ENCODE measurements around the gene PEX14. TPM values are rescaled to one million over a fixed set of nuclear protein-coding genes. Genes with fewer than 3 reads are reported as not detected.

Gene PEX14
- total RNA-seq, 1 donor from 2014 or later, result 10.6 TPM

DNA sequence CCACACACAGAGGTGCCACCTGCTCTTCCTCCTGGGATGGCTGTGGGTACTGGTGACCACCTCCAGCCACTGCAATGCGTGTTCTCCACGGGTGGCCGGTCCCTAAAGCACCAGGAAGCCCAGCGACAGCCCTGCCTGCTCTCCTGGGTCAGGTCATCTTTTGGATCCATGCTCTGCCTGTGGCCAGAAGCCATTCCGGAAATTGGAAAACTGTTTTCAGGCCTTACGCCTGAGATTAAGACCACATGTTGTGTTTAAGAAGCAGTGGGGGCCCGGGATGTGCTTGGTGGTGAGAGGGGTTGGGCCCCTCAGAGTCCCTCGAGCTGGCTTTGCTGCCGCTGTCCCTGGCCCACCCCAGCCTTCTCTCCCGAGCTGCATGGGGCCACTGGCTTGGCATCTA is 150.8 kb downstream of the PEX14 start:
- TF ChIP-seq, protein P1, sequence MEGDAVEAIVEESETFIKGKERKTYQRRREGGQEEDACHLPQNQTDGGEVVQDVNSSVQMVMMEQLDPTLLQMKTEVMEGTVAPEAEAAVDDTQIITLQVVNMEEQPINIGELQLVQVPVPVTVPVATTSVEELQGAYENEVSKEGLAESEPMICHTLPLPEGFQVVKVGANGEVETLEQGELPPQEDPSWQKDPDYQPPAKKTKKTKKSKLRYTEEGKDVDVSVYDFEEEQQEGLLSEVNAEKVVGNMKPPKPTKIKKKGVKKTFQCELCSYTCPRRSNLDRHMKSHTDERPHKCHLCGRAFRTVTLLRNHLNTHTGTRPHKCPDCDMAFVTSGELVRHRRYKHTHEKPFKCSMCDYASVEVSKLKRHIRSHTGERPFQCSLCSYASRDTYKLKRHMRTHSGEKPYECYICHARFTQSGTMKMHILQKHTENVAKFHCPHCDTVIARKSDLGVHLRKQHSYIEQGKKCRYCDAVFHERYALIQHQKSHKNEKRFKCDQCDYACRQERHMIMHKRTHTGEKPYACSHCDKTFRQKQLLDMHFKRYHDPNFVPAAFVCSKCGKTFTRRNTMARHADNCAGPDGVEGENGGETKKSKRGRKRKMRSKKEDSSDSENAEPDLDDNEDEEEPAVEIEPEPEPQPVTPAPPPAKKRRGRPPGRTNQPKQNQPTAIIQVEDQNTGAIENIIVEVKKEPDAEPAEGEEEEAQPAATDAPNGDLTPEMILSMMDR (IDR thresholded peaks at IDR 0.05), result no peak
- DNase-seq (ENCODE audit: low spot score in 2 of 2), result peak in 1 of 2 donors; percentile 49
- peak overlapping the region in 1 of 2 donors; percentile 30 for H3K27ac ChIP-seq

DNA sequence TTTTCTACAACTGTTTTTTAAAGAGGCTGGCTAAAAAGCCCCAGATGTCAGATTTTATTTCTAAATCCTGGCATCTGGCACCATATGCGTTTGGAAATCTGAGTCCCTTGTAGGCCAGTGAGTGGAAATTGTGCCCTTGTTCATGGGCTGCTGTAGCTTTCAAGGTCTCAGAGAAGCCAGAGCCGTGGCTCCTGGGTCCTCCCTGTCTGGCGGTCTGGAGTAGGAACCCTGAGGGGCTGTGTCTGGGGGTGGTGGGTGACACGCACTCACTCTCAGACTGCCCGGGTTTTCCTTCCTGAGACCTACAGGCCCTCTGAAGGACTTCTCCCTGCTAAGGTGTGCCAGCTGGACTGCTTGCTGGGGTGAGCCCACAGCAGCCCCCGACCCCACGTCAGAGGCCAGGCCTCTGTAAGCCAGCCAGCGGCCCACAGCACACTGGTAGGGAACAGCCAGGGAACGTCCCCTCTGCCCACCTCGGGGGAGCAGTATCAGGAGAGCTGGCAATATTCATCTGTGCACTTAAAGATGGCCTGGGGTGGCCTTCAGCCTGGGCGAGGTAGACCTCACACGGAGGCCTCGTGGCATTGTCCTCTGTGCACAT is 151.5 kb downstream of the PEX14 start:
- TF ChIP-seq, protein P1 (IDR thresholded peaks at IDR 0.05), result no peak
- DNase-seq (ENCODE audit: low spot score in 2 of 2), result peak in 1 of 2 donors; percentile 52
- Histone ChIP-seq H3K4me3 (no peak overlapping the region), H3K36me3 (peaks cover 11 to 27% of the 10 kb centered on the region in 2 donors), H3K27me3 (no peaks in the 10 kb centered on the region), H3K27ac (peak overlapping the region in 1 of 2 donors; percentile 47), H3K9me3 (no peaks in the 10 kb centered on the region), H3K4me1 (peaks cover 4 to 6% of the 10 kb centered on the region in 2 donors)
- intact Hi-C loops (cut with DNase I), result no loop called here

More for the DNA sequence above, 150.8 kb downstream of the PEX14 start:
- peaks cover 11 to 27% of the 10 kb centered on the region in 2 donors for H3K36me3 ChIP-seq
- H3K4me1 ChIP-seq, result peaks cover 4 to 6% of the 10 kb centered on the region in 2 donors
- no peaks in the 10 kb centered on the region for H3K9me3 ChIP-seq
- no peaks in the 10 kb centered on the region for H3K27me3 ChIP-seq
- no peak overlapping the region for H3K4me3 ChIP-seq
- intact Hi-C loops (cut with DNase I), result no loop called here

DNA sequence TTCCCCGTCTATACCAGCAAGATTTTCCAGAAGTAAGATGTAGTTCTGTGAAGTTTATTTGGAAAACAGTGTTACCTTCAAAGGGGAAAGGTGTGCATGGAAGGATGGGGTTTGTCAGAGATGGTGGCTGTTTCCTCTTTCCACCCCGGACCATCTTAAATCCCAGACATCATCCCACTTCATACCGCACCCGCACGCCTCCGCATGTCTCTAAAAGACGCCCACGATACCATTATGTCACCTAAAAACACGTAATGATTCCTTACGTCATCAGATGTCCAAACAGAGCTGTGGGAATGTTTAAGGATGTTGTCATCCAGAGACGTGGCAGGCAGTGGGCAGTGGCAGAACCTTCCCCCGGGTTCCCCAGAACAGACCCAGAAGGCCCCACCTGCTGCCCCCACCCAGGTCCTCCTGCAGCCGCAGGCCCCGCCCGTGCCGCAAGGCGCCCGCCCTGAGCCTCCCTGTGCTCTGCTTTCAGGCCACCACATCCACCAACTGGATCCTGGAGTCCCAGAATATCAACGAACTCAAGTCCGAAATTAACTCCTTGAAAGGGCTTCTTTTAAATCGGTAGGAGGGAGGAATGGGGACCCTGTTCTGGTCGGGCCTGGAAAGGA is 152.2 kb downstream of the PEX14 start:
- intact Hi-C loops (cut with DNase I), result no loop called here
- Histone ChIP-seq H3K4me3 (no peak overlapping the region), H3K27me3 (no peaks in the 10 kb centered on the region), H3K36me3 (peaks cover 11 to 27% of the 10 kb centered on the region in 2 donors), H3K4me1 (peaks cover 4 to 13% of the 10 kb centered on the region in 2 donors), H3K9me3 (no peaks in the 10 kb centered on the region), H3K27ac (no peak overlapping the region)
- TF ChIP-seq, protein P1 (IDR thresholded peaks at IDR 0.05), result no peak
- peak in 1 of 2 donors; percentile 25 for DNase-seq (ENCODE audit: low spot score in 2 of 2)

DNA sequence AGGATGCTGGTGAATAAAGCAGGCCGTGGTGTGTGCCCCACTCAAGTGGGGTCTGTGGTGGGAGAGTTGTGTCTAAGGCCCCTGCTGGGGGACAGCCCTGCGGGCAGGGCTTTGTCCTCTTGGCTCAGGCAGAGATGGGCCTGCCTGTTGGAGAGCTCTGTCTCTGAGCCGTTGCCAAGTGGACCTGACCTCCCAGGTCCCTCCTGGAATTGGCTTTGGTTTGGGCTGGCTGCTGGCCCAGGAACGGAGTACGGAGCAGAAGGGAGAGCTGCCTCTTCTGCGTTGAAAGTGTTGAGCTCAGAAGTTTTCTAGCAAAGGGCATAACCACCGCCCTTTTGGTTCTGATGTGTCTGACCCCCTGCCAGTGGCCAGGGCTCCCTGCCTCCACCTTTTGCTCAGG is 153.9 kb downstream of the PEX14 start:
- TF ChIP-seq, protein P1 (IDR thresholded peaks at IDR 0.05), result no peak
- Histone ChIP-seq H3K27ac (peak overlapping the region; percentile 80 to 97), H3K4me1 (peaks cover 14 to 29% of the 10 kb centered on the region in 2 donors), H3K27me3 (no peaks in the 10 kb centered on the region), H3K4me3 (no peak overlapping the region), H3K36me3 (peaks cover 6 to 14% of the 10 kb centered on the region in 2 donors), H3K9me3 (no peaks in the 10 kb centered on the region)
- intact Hi-C loops (cut with DNase I), result no loop called here
- DNase-seq (ENCODE audit: low spot score in 2 of 2), result no peak

DNA sequence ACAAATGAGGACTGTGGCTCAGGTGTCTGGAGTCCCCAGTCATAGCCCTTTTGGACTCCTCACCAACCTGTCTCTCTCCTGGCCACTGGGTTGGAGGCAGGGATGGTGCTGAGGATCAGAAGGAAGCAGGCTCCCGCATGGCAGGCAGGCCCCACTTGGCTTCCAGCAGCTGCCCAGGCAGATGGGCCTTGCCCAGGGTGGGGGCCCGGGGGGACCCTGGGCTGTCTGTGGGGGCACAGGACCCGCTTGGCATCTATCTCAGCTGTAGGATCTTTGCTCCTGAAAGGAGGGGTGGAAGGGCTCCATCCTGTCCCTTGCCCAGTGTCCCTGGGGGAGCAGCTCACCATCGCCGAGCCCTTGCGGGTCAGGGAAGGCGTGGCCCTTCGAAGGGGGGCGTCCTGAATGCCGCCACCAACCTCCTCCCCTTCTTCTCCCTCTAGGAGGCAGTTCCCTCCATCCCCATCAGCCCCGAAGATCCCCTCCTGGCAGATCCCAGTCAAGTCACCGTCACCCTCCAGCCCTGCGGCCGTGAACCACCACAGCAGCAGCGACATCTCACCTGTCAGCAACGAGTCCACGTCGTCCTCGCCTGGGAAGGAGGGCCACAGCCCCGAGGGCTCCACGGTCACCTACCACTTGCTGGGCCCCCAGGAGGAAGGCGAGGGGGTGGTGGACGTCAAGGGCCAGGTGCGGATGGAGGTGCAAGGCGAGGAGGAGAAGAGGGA is 154.5 kb downstream of the PEX14 start:
- Histone ChIP-seq H3K36me3 (peaks cover under 1 to 8% of the 10 kb centered on the region in 2 donors), H3K9me3 (no peaks in the 10 kb centered on the region), H3K27me3 (no peaks in the 10 kb centered on the region), H3K4me3 (no peak overlapping the region), H3K4me1 (peaks cover 18 to 35% of the 10 kb centered on the region in 2 donors), H3K27ac (peak overlapping the region; percentile 80 to 97)
- TF ChIP-seq, protein P1 (IDR thresholded peaks at IDR 0.05), result no peak
- intact Hi-C loops (cut with DNase I), result no loop called here
- DNase-seq (ENCODE audit: low spot score in 2 of 2), result no peak
